K562 (cell line): ENCODE measurements around the gene TUBB6.

Source experiments
- CHD2 ChIP-seq: IDR thresholded peaks from 2 replicates; pipeline ENCODE4 v1.6.1; 2011; ENCODE audit warnings: low read depth, low read length
- CTCF ChIP-seq, 3 experiments: IDR thresholded peaks in 2 of 3; conservative IDR thresholded peaks in 1 of 3; 2 replicates each; pipeline ENCODE4 v1.5.1; 2011 to 2012; ENCODE audit warnings: low read length in 3 of 3, mild to moderate bottlenecking in 3 of 3, control low read depth in 2 of 3, improper control_type of control experiment in 1 of 3, inconsistent platforms in 1 of 3, low read depth in 1 of 3, mixed read lengths in 1 of 3, moderate library complexity in 1 of 3; ENCODE audit not compliant: insufficient read depth in 2 of 3

DNA sequence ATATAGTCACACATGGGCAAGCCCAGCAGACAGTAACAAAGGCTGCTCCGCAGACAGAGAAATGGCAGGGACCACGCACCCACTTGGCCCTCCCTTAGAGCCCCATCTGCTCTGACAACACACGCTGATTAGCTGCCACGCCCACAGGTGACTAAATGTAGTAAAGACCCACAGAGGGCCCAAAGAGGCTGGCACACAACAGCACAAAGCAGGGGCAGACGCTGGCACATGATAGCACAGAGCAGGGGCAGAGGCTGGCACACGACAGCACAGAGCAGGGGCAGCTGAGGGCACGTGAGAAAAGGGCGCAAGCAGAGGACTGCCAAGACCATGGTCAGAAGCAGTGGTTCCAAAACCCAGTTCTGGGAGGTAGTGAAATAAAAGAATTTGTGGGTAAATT, 58.3 kb downstream of the TUBB6 start:
- TF ChIP-seq CTCF (IDR thresholded peaks at IDR 0.05 in 2 of 3, conservative IDR thresholded peaks at IDR 0.05 in 1 of 3; ENCODE audit: insufficient read depth in 2 of 3, low read depth in 1 of 3, low read length in 3 of 3) (no peak), CHD2 (no peak)
